IPS-18c (cell line): ENCODE data around the gene RELCH.
A peak's percentile ranks its signal among the peaks of the same experiment; 100 is the strongest.

Experiments
- H3K4me3 ChIP-seq: 2 replicates; pipeline ENCODE4 v1.7.0; 2013; ENCODE audit warnings: low read depth, mild to moderate bottlenecking, low read length, moderate library complexity; ENCODE audit not compliant: insufficient read depth
- H3K9me3 ChIP-seq: one replicate; pipeline ENCODE4 v1.6.1; 2013; ENCODE audit warnings: mild to moderate bottlenecking, low read length, moderate library complexity; ENCODE audit not compliant: control insufficient read depth, insufficient read depth

Gene RELCH

GRCh38 chr18:62284637-62285036, 97.6 kb downstream of the RELCH start:
- no peak overlapping the region for H3K4me3 ChIP-seq
- H3K9me3 ChIP-seq, result no peaks in the 10 kb centered on the region

GRCh38 chr18:62285281-62285680, 98.2 kb downstream of the RELCH start:
- H3K9me3 ChIP-seq, result no peaks in the 10 kb centered on the region
- no peak overlapping the region for H3K4me3 ChIP-seq

- Histone ChIP-seq H3K9me3 (no peaks in the 10 kb centered on the region), H3K4me3 (no peak overlapping the region)
Measured at GRCh38 chr18:62287781-62288664, 101.0 kb downstream of the RELCH start.

GRCh38 chr18:62288665-62289008, 101.6 kb downstream of the RELCH start:
- H3K9me3 ChIP-seq, result no peaks in the 10 kb centered on the region
- H3K4me3 ChIP-seq, result no peak overlapping the region

GRCh38 chr18:62289047-62289446, 102.0 kb downstream of the RELCH start:
- H3K4me3 ChIP-seq, result no peak overlapping the region

GRCh38 chr18:62294073-62294472, 107.0 kb downstream of the RELCH start:
- no peaks in the 10 kb centered on the region for H3K9me3 ChIP-seq
- no peak overlapping the region for H3K4me3 ChIP-seq

More at GRCh38 chr18:62289047-62289446, 102.0 kb downstream of the RELCH start:
- H3K9me3 ChIP-seq, result no peaks in the 10 kb centered on the region

- no peaks in the 10 kb centered on the region for H3K9me3 ChIP-seq
- H3K4me3 ChIP-seq, result no peak overlapping the region
Measured at GRCh38 chr18:62300359-62300963, 113.4 kb downstream of the RELCH start.

- Histone ChIP-seq H3K4me3 (no peak overlapping the region), H3K9me3 (no peaks in the 10 kb centered on the region)
Measured at GRCh38 chr18:62301322-62301721, 114.3 kb downstream of the RELCH start.

GRCh38 chr18:62312851-62313250, 125.8 kb downstream of the RELCH start:
- Histone ChIP-seq H3K4me3 (no peak overlapping the region), H3K9me3 (no peaks in the 10 kb centered on the region)

- H3K9me3 ChIP-seq, result no peaks in the 10 kb centered on the region
- H3K4me3 ChIP-seq, result no peak overlapping the region
Measured at GRCh38 chr18:62318228-62319180, 131.4 kb downstream of the RELCH start.

- Histone ChIP-seq H3K4me3 (no peak overlapping the region), H3K9me3 (no peaks in the 10 kb centered on the region)
Measured at GRCh38 chr18:62321201-62321600, 134.1 kb downstream of the RELCH start.

- Histone ChIP-seq H3K9me3 (no peaks in the 10 kb centered on the region), H3K4me3 (0 out of 2 replicates have a peak overlapping the region, but pooled peaks have one; percentile 11)
Measured at GRCh38 chr18:62323483-62324180, 136.6 kb downstream of the RELCH start.

- Histone ChIP-seq H3K4me3 (peak overlapping the region; percentile 49; the same call in 1 of the 2 replicates), H3K9me3 (no peaks in the 10 kb centered on the region)
Measured at GRCh38 chr18:62324181-62324828, 137.2 kb downstream of the RELCH start.

GRCh38 chr18:62324917-62325805, 138.1 kb downstream of the RELCH start, which contains the start of gene TNFRSF11A:
Gene TNFRSF11A (plus strand): TSS chr18:62325310. CDS start chr18:62325353, 43 bp downstream.
- Histone ChIP-seq H3K9me3 (no peaks in the 10 kb centered on the region), H3K4me3 (peak within 1 kb of the TSS; percentile 70)

- Histone ChIP-seq H3K9me3 (no peaks in the 10 kb centered on the region), H3K4me3 (peak overlapping the region; percentile 70)
Measured at GRCh38 chr18:62325806-62326645, 139.0 kb downstream of the RELCH start.
